GM10847 (cell line): Measurements from ENCODE around the gene OR1E2.

Experiments used
- POLR2A ChIP-seq: IDR thresholded peaks from 2 replicates; pipeline ENCODE4 v1.6.1; 2011; ENCODE audit not compliant: insufficient read length; ENCODE audit errors: extremely low read depth

The OR1E2 gene

DNA sequence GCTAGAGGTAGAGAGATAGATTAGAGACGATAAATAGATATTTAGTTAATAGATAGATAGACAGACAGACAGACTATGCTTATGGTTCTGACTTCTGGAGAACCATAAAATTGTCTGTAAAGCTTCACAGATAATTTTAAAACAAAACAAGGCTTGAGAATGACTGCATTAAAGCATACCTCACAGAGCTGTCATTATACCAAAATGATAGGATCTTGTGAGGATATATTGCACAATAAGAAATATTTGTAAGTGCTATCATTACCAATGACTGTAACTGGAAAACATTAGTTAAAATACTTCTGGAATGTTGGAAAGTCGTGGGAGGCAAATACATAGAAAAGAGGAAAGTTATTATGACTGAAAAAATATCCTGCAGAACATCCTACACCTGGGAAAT is 31.9 kb downstream of the OR1E2 start:
- no peak for TF ChIP-seq POLR2A

DNA sequence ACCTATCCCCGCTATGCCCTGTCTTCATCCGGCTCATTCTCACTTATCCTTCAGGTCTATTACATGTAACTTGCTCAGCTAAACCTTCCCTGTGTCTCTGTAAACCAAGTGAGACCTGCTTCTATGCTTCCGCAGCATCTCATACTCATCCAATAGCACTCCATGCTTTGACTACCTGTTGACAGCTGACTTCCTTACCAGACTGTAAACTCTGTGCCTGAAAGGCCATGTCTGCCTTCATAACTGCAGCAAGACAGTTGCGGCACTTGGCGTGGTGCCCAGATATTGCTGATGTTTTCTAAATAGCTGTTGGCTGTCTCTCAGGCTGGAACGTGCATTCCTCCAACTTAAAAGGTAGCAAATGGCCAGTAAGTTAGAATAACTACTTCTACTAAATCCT is 33.6 kb downstream of the OR1E2 start:
- no peak for TF ChIP-seq POLR2A

DNA sequence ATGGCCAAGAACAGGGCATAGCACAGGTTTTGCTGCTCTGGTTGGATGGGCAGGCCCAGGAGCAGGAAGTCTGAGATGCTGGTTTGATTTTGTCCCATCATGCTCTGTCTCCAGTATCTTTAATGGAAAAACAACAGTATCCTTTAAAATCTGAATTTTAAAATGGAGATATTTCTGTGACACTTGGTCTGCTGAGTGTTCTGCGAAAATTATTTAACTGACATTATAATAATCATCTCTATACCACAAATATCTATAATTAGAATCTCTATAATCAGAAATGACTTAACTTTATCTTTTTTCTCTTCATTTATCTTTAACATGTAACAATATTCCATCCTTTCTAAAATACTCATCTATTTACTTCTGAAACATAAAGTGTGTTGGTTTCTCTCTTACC is 35.3 kb downstream of the OR1E2 start, which contains the start of gene OR1E1:
OR1E1 (minus strand) TSS at position 101 of the 400 bp plus-strand sequence; CDS start at position 101, 0 bp downstream.
- TF ChIP-seq POLR2A = no peak

- no peak for TF ChIP-seq POLR2A
Observed at GRCh38 chr17:3389791-3390190, 43.9 kb downstream of the OR1E2 start.

DNA sequence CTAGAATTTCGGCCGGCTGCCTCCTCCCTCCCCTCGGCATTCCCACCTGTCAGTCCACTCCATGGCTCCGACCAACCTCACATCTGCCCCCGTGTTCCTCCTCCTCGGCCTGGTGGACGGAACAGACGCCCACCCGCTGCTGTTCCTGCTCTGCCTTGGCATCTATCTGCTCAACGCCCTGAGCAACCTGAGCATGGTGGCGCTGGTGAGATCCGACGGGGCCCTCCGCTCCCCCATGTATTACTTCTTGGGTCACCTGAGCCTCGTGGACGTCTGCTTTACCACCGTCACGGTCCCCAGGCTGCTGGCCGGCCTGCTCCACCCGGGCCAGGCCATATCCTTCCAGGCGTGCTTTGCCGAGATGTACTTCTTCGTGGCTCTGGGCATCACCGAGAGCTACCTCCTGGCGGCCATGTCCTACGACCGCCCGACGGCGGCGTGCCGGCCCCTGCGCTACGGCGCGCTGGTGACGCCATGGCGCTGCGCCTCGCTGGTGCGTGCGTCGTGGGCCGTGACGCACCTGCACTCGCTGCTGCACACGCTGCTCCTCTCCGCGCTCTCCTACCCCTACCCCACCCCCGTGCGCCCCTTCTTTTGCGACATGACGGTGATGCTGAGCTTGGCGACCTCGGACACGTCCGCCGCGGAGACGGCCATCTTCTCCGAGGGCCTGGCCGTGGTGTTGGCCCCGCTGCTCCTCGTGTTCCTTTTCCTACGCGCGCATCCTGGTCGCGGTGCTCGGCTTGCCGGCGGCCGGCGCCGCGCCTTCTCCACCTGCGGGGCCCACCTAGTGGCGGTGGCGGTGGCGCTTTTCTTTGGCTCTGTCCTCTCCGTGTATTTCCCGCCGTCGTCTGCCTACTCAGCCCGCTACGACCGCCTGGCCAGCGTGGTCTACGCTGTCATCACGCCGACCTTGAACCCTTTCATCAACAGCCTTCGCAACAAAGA is 47.5 kb downstream of the OR1E2 start, which contains the start of gene OR3A2:
OR3A2 (minus strand) TSS at position 440 of the 948 bp plus-strand sequence.
- TF ChIP-seq POLR2A = no peak
